ENCODE measurements around the gene RAB5IF.
"Not testable (repeated sequence)": the region's sequence is repeated elsewhere in the genome, so short reads cannot be mapped to it uniquely, and the experiment has no call there.

Gene RAB5IF

GRCh38 chr20:36631646-36632045 lies 26.1 kb downstream of the RAB5IF start:
- DNase-seq: no peak

DNA sequence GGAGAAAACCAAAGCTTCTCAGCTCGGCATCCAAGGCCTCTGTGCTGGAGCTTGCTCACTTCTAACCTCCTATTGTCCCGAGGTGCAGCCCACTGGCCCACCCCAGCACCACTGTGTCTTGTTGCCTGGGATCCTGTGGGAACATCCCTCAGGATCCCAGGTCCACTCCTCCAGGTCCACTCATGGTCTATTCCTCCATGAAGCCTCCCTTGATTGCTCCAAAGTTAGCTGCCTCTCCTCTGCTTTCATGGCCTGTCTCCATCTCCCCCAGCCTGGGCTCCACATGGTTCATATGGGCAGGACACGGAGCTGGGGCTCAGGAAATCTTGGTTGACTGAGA lies 26.5 kb downstream of the RAB5IF start:
- DNase-seq: no peak

DNA sequence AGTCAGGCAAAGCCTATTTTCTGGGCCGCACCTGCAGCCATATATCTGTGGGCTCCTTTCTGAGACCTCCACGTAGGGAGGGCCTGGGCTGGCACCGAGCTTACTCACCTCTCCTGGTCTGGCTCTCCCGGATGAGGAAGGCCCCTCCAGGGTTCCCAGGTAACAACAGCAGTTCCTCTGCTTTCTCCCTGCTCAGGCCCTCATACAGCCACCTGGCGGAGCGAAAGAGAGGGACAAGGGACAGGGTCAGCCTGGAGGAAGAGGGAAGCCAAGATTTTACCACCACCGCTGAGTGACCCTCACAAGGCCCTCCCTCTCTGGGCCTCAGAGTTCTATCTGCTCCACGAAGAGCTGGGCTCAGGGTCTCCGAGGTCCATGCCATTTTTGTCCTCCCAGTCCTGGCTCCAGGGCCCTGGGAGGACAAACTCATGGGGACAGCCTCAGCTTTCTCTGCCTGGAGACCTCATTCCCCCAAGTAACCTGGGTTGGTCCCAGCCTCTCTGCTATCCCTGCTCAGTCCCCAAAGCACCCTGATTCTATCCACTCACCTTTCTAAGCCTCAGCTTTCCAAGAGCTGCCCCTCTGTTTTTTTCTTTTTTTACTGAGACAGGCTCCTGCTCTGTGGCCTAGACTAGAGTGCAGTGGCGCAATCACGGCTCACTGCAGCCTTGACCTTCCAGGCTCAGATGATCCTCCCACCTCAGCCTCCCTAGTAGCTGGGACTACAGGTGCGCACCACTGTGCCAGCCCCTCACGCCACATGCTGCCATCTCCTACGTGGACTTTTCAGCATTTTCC lies 27.1 kb downstream of the RAB5IF start:
- DNase-seq: no peak

- DNase-seq: no peak
These were observed 27.8 kb downstream of the RAB5IF start for GRCh38 chr20:36633285-36633772.

DNA sequence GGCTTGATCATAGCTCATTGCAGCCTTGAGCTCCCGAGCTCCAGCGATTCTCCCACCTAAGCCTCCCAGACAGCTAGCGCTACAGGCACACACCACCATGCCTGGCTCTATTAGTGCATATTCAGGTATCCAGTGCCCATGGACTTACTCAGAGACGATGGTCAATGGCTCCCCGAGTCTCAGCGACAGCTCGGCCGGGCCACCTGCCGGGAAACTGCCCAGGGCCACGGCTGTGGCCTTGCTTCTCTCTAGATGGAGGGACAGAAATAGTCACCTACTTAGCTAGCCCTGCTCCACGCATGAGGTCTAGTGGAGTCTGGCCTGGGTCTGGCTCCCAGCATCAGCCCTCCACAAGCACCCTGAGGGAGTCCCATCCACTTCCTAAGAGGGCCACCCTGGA lies 28.8 kb downstream of the RAB5IF start:
- DNase-seq: no peak

DNA sequence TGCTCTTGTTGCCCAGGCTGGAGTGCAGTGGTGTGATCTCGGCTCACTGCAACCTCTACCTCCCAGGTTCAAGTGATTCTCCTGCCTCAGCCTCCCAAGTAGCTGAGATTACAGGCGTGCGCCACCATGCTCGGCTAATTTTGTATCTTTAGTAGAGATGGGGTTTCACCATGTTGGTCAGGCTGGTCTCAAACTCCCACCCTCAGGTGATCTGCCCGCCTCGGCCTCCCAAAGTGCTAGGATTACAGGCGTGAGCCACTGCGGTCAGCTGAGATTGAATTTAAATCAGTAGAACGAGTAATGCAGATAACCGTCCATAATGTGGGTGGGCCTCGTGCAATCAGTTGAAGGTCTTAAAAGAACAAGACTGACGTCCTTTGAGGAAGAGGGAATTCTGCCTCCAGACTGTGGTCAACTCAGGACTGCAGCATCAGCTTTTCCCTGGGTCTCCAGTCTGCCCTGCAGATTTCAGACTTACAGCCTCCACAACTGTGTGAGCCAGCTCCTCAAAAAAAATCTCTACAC lies 33.4 kb downstream of the RAB5IF start:
- DNase-seq: not testable (repeated sequence)

DNA sequence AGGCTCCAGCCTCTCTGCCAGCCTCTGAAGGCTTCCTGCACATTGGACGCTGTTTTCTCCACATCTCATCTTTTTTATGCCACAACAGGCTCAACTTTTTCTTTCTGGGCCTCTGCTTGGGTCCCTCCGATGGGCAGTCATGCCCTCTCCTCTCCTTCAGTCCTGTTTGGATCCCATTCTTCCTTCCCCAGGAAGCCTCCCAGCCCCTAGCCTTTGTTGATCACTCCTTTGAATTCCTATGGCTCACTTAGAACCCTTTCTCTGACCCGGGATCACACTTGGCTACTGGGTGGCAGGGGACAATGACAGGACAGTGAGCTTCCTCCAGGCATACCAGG lies 35.9 kb downstream of the RAB5IF start:
- no peak for DNase-seq

GRCh38 chr20:36642136-36642535 lies 36.6 kb downstream of the RAB5IF start:
- DNase-seq: peak; percentile 84

- DNase-seq: no peak
These were observed 38.6 kb downstream of the RAB5IF start for GRCh38 chr20:36644032-36644705.

DNA sequence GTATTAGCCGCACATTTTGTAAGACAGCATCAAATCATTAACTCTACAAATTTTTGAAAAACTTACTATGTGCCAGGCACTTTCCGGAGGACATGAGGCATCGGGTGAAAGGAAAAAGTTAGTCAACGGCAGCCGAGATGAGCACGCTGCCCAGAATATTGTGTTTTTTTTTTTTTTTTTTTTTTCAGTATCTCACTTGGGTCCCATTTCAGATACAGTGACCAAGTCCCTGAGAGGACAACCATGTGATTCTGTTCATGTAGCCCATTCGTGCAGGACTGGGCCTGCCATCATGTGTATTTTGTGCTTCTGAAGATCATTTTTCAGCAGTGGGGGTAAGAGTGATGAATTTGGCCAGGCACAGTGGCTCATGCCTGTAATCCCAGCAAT lies 39.1 kb downstream of the RAB5IF start:
- DNase-seq: no peak

GRCh38 chr20:36645353-36645752 lies 39.8 kb downstream of the RAB5IF start:
- no peak for DNase-seq

- DNase-seq: peak; percentile 92
These were observed 40.4 kb downstream of the RAB5IF start, which contains the start of gene SLA2 for GRCh38 chr20:36645998-36646397. Gene SLA2, minus strand, starts transcription at chr20:36646196. Its CDS starts 4,861 bp downstream, at chr20:36641335.

- no peak for DNase-seq
These were observed 41.1 kb downstream of the RAB5IF start for GRCh38 chr20:36646678-36647077.

- DNase-seq: no peak
These were observed 41.9 kb downstream of the RAB5IF start for GRCh38 chr20:36647196-36648121.

GRCh38 chr20:36653456-36653855 lies 47.9 kb downstream of the RAB5IF start:
- no peak for DNase-seq

GRCh38 chr20:36654506-36654905 lies 48.9 kb downstream of the RAB5IF start:
- no peak for DNase-seq

- no peak for DNase-seq
These were observed 49.4 kb downstream of the RAB5IF start for GRCh38 chr20:36655004-36655403.

- DNase-seq: no peak
These were observed 51.2 kb downstream of the RAB5IF start for GRCh38 chr20:36656733-36657132.

DNA sequence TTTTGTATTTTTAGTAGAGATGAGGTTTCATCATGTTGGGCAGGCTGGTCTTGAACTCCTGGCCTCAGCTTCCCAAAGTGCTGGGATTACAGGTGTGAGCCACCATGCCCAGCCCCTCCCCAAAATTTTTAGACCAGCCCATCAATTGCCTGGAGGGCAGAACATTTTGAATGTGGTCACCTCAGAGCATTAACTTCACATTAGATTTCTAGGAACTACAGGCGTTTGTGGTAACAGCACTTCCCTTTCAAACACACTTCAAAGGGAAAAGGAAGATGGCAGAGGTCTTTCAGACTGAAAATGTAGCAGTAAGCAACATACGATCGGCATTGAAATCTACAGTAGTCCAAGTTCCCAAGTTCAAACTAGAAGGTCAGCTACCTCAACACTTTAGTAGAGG lies 52.7 kb downstream of the RAB5IF start:
- peak; percentile 74 for DNase-seq
